WTC11 (cell line): ENCODE measurements around the gene GRAMD1B.

ENCODE experiments used
- TCF7 ChIP-seq: sonication (generic); formaldehyde crosslinking; IDR thresholded peaks from 2 replicates; pipeline ENCODE4 v1.8.0; 2022; ENCODE audit warnings: mild to moderate bottlenecking, low read depth, missing genetic modification reagents, moderate library complexity
- TF ChIP-seq, protein P1 (sequence below): sonication (generic); formaldehyde crosslinking; IDR thresholded peaks from 2 replicates; pipeline ENCODE4 v1.8.1; 2023; ENCODE audit warnings: mild to moderate bottlenecking, moderate library complexity, missing genetic modification reagents

DNA sequence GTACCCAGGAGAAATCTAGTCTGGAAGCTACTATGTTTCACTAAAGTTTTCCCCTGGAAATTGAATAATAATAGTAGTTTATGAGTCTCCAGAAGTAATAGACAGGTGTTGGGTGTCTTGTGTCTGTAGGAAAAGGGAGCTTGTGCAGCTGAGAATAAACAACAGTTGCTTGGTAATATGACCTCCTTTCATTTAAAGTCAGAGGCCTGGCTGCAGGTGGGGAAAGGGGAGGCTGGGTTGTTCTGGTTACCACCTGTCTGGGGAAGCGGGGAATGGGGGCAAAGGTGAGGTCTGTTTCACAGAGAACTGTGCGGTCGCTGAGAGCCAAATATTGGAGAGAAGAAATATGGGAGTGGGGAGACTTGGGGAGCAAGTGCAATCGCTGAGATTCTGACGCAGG lies 3.3 kb upstream of the GRAMD1B start:
- TF ChIP-seq, protein P1, sequence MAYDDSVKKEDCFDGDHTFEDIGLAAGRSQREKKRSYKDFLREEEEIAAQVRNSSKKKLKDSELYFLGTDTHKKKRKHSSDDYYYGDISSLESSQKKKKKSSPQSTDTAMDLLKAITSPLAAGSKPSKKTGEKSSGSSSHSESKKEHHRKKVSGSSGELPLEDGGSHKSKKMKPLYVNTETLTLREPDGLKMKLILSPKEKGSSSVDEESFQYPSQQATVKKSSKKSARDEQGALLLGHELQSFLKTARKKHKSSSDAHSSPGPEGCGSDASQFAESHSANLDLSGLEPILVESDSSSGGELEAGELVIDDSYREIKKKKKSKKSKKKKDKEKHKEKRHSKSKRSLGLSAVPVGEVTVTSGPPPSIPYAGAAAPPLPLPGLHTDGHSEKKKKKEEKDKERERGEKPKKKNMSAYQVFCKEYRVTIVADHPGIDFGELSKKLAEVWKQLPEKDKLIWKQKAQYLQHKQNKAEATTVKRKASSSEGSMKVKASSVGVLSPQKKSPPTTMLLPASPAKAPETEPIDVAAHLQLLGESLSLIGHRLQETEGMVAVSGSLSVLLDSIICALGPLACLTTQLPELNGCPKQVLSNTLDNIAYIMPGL (CRISPR knock-in tag), result no peak
- no peak for TF ChIP-seq TCF7
